HepG2 (cell line): ENCODE results near the gene OGFR. TPM values are rescaled to one million over a fixed set of nuclear protein-coding genes. Genes with fewer than 3 reads are reported as not detected.

Source experiments
- CBX1 ChIP-seq: IDR thresholded peaks from one replicate; pipeline ENCODE4 v1.6.1; 2016; ENCODE audit warnings: antibody characterized with exemption, low read depth
- E2F1 ChIP-seq: sonication (generic); formaldehyde crosslinking; IDR thresholded peaks from 2 replicates; pipeline ENCODE4 v1.5.0; 2020; ENCODE audit warnings: missing genetic modification reagents
- FOXO1 ChIP-seq: sonication (generic); formaldehyde crosslinking; IDR thresholded peaks from 2 replicates; pipeline ENCODE4 v1.4.0; 2020; ENCODE audit warnings: missing genetic modification reagents
- ISX ChIP-seq: sonication (generic); formaldehyde crosslinking; conservative IDR thresholded peaks from 2 replicates; pipeline ENCODE4 v1.5.0; 2020; ENCODE audit warnings: missing genetic modification reagents
- MIER3 ChIP-seq: IDR thresholded peaks from 2 replicates; pipeline ENCODE4 v1.6.1; 2016; ENCODE audit warnings: missing compliant biosample characterization, borderline replicate concordance
- NFKB2 ChIP-seq: sonication (generic); formaldehyde crosslinking; IDR thresholded peaks from 2 replicates; pipeline ENCODE4 v1.4.0; 2020; ENCODE audit warnings: missing genetic modification reagents, borderline replicate concordance
- ONECUT2 ChIP-seq: sonication (generic); formaldehyde crosslinking; IDR thresholded peaks from 2 replicates; pipeline ENCODE4 v1.4.0; 2020; ENCODE audit warnings: missing genetic modification reagents
- SKIL ChIP-seq: sonication (generic); formaldehyde crosslinking; IDR thresholded peaks from 2 replicates; pipeline ENCODE4 v1.8.0; 2022; ENCODE audit warnings: missing genetic modification reagents, mild to moderate bottlenecking, moderate library complexity, borderline replicate concordance
- SNAPC5 ChIP-seq: sonication (generic); formaldehyde crosslinking; IDR thresholded peaks from 2 replicates; pipeline ENCODE4 v1.8.1; 2023; ENCODE audit warnings: mild to moderate bottlenecking, missing genetic modification reagents, borderline replicate concordance
- YEATS4 ChIP-seq: sonication (generic); formaldehyde crosslinking; IDR thresholded peaks from 2 replicates; pipeline ENCODE4 v1.4.0; 2020; ENCODE audit warnings: missing genetic modification reagents, borderline replicate concordance
- ZNF292 ChIP-seq: sonication (generic); formaldehyde crosslinking; IDR thresholded peaks from 2 replicates; pipeline ENCODE4 v1.8.1; 2022; ENCODE audit warnings: mild to moderate bottlenecking, low read depth, missing genetic modification reagents, borderline replicate concordance
- polyA plus RNA-seq, 8 experiments: library from polyadenylated mRNA; depleted of rRNA in 3 of 8; stranded (reverse) in 7 of 8; unstranded in 1 of 8; fragments of >200 nt; fragmentation: Illumina TruSeq in 4 of 8; extraction: Trizol in 4 of 8; gene quantifications; 2 replicates each; pipeline versions ENCODE4 v1.2.1 to v1.2.3, GENCODE V29; 2011 to 2016; ENCODE audit warnings: low read depth in 4 of 8, missing spikeins in 1 of 8, mixed read lengths in 1 of 8; ENCODE audit not compliant: insufficient read depth in 1 of 8
- total RNA-seq, 5 experiments: library from RNA; depleted of rRNA; stranded (reverse); fragments of >200 nt; fragmentation: Illumina TruSeq; extraction: Trizol; gene quantifications; 2 replicates each; pipeline ENCODE4 v1.2.3, GENCODE V29; 2016; ENCODE audit warnings: low read depth in 1 of 5
- TF ChIP-seq, protein P1 (sequence below): sonication (generic); formaldehyde crosslinking; IDR thresholded peaks from 2 replicates; pipeline ENCODE4 v1.4.0; 2020; ENCODE audit warnings: missing genetic modification reagents, borderline replicate concordance
- TF ChIP-seq, protein P2 (sequence below): sonication (generic); formaldehyde crosslinking; IDR thresholded peaks from 2 replicates; pipeline ENCODE4 v1.8.0; 2022; ENCODE audit warnings: mild to moderate bottlenecking, missing genetic modification reagents, moderate library complexity
- TF ChIP-seq, protein P3 (sequence below): sonication (generic); formaldehyde crosslinking; IDR thresholded peaks from 2 replicates; pipeline ENCODE4 v1.5.1; 2020; ENCODE audit warnings: mild to moderate bottlenecking, missing genetic modification reagents, moderate library complexity

The OGFR gene
- total and polyA plus RNA-seq, 2 of the 13 experiments (the other 11 are each of a cell fraction or from before 2014, with no cell fraction given), result 47.7 to 81.8 TPM

GRCh38 chr20:62818592-62819493 is 14.2 kb downstream of the OGFR start (continued):
- TF ChIP-seq, protein P1, sequence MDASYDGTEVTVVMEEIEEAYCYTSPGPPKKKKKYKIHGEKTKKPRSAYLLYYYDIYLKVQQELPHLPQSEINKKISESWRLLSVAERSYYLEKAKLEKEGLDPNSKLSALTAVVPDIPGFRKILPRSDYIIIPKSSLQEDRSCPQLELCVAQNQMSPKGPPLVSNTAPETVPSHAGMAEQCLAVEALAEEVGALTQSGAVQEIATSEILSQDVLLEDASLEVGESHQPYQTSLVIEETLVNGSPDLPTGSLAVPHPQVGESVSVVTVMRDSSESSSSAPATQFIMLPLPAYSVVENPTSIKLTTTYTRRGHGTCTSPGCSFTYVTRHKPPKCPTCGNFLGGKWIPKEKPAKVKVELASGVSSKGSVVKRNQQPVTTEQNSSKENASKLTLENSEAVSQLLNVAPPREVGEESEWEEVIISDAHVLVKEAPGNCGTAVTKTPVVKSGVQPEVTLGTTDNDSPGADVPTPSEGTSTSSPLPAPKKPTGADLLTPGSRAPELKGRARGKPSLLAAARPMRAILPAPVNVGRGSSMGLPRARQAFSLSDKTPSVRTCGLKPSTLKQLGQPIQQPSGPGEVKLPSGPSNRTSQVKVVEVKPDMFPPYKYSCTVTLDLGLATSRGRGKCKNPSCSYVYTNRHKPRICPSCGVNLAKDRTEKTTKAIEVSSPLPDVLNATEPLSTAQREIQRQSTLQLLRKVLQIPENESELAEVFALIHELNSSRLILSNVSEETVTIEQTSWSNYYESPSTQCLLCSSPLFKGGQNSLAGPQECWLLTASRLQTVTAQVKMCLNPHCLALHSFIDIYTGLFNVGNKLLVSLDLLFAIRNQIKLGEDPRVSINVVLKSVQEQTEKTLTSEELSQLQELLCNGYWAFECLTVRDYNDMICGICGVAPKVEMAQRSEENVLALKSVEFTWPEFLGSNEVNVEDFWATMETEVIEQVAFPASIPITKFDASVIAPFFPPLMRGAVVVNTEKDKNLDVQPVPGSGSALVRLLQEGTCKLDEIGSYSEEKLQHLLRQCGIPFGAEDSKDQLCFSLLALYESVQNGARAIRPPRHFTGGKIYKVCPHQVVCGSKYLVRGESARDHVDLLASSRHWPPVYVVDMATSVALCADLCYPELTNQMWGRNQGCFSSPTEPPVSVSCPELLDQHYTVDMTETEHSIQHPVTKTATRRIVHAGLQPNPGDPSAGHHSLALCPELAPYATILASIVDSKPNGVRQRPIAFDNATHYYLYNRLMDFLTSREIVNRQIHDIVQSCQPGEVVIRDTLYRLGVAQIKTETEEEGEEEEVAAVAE, result no peak
- no peak; the same call in 1 of the 2 replicates for TF ChIP-seq YEATS4 (CRISPR knock-in tag)
- TF ChIP-seq ZNF292 (CRISPR knock-in tag), result peak; percentile 70
- no peak for TF ChIP-seq ISX (CRISPR knock-in tag)
- TF ChIP-seq SNAPC5 (CRISPR knock-in tag), result no peak
- no peak for TF ChIP-seq ONECUT2 (CRISPR knock-in tag)
- TF ChIP-seq FOXO1 (CRISPR knock-in tag), result 0 out of 2 replicates have a peak, but pooled peaks have one; percentile 8
- TF ChIP-seq CBX1, result no peak
- TF ChIP-seq, protein P2, sequence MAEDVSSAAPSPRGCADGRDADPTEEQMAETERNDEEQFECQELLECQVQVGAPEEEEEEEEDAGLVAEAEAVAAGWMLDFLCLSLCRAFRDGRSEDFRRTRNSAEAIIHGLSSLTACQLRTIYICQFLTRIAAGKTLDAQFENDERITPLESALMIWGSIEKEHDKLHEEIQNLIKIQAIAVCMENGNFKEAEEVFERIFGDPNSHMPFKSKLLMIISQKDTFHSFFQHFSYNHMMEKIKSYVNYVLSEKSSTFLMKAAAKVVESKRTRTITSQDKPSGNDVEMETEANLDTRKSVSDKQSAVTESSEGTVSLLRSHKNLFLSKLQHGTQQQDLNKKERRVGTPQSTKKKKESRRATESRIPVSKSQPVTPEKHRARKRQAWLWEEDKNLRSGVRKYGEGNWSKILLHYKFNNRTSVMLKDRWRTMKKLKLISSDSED (CRISPR knock-in tag), result no peak; the same call in 1 of the 2 replicates
- TF ChIP-seq, protein P3, sequence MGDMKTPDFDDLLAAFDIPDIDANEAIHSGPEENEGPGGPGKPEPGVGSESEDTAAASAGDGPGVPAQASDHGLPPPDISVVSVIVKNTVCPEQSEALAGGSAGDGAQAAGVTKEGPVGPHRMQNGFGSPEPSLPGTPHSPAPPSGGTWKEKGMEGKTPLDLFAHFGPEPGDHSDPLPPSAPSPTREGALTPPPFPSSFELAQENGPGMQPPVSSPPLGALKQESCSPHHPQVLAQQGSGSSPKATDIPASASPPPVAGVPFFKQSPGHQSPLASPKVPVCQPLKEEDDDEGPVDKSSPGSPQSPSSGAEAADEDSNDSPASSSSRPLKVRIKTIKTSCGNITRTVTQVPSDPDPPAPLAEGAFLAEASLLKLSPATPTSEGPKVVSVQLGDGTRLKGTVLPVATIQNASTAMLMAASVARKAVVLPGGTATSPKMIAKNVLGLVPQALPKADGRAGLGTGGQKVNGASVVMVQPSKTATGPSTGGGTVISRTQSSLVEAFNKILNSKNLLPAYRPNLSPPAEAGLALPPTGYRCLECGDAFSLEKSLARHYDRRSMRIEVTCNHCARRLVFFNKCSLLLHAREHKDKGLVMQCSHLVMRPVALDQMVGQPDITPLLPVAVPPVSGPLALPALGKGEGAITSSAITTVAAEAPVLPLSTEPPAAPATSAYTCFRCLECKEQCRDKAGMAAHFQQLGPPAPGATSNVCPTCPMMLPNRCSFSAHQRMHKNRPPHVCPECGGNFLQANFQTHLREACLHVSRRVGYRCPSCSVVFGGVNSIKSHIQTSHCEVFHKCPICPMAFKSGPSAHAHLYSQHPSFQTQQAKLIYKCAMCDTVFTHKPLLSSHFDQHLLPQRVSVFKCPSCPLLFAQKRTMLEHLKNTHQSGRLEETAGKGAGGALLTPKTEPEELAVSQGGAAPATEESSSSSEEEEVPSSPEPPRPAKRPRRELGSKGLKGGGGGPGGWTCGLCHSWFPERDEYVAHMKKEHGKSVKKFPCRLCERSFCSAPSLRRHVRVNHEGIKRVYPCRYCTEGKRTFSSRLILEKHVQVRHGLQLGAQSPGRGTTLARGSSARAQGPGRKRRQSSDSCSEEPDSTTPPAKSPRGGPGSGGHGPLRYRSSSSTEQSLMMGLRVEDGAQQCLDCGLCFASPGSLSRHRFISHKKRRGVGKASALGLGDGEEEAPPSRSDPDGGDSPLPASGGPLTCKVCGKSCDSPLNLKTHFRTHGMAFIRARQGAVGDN (CRISPR knock-in tag), result peak; percentile 92
- no peak for TF ChIP-seq SKIL (CRISPR knock-in tag)
- TF ChIP-seq MIER3, result peak; percentile 25; the same call in 1 of the 2 replicates
- TF ChIP-seq E2F1, result no peak
- TF ChIP-seq NFKB2 (CRISPR knock-in tag), result no peak; the same call in 1 of the 2 replicates
